ENCODE results near the gene PTPRT.

PTPRT gene

GRCh38 chr20:42639140-42639539 is 550.6 kb downstream of the PTPRT start:
- DNase-seq = no peak
- Mint-ChIP-seq H3K27ac (no peak overlapping the region), H3K9me3 (no peaks in the 10 kb centered on the region), H3K36me3 (ENCODE audit: low read depth) (no peaks in the 10 kb centered on the region), H3K27me3 (ENCODE audit: low read depth, poor library complexity) (no peaks in the 10 kb centered on the region), H3K4me1 (no peaks in the 10 kb centered on the region), H3K4me3 (no peak overlapping the region)
- TF ChIP-seq CTCF (IDR thresholded peaks at IDR 0.05) = no peak

GRCh38 chr20:42635699-42636411 is 553.9 kb downstream of the PTPRT start:
- no peak overlapping the region for H3K27ac Mint-ChIP-seq
- H3K4me1 Mint-ChIP-seq = no peaks in the 10 kb centered on the region
- H3K36me3 Mint-ChIP-seq (ENCODE audit: low read depth) = no peaks in the 10 kb centered on the region
- DNase-seq = no peak
- H3K4me3 Mint-ChIP-seq = no peak overlapping the region
- no peaks in the 10 kb centered on the region for H3K27me3 Mint-ChIP-seq (ENCODE audit: low read depth, poor library complexity)
- TF ChIP-seq CTCF (IDR thresholded peaks at IDR 0.05) = no peak
- H3K9me3 Mint-ChIP-seq = no peaks in the 10 kb centered on the region

- Mint-ChIP-seq H3K36me3 (ENCODE audit: low read depth) (no peaks in the 10 kb centered on the region), H3K27ac (no peak overlapping the region), H3K27me3 (ENCODE audit: low read depth, poor library complexity) (no peaks in the 10 kb centered on the region), H3K9me3 (no peaks in the 10 kb centered on the region), H3K4me1 (no peaks in the 10 kb centered on the region), H3K4me3 (no peak overlapping the region)
- DNase-seq = no peak
- TF ChIP-seq CTCF (IDR thresholded peaks at IDR 0.05) = no peak
Measured at GRCh38 chr20:42634156-42634555, 555.5 kb downstream of the PTPRT start.

- H3K4me3 Mint-ChIP-seq = no peak overlapping the region
- no peaks in the 10 kb centered on the region for H3K9me3 Mint-ChIP-seq
- no peak overlapping the region for H3K27ac Mint-ChIP-seq
- no peaks in the 10 kb centered on the region for H3K27me3 Mint-ChIP-seq (ENCODE audit: low read depth, poor library complexity)
- DNase-seq = no peak
- H3K36me3 Mint-ChIP-seq (ENCODE audit: low read depth) = no peaks in the 10 kb centered on the region
- TF ChIP-seq CTCF (IDR thresholded peaks at IDR 0.05) = no peak
- H3K4me1 Mint-ChIP-seq = no peaks in the 10 kb centered on the region
Measured at GRCh38 chr20:42628683-42629082, 561.0 kb downstream of the PTPRT start.

GRCh38 chr20:42613076-42613475 is 576.6 kb downstream of the PTPRT start:
- Mint-ChIP-seq H3K36me3 (ENCODE audit: low read depth) (no peaks in the 10 kb centered on the region), H3K27me3 (ENCODE audit: low read depth, poor library complexity) (peaks cover 11% of the 10 kb centered on the region), H3K27ac (no peak overlapping the region), H3K4me3 (no peak overlapping the region), H3K4me1 (no peaks in the 10 kb centered on the region), H3K9me3 (peaks cover 11% of the 10 kb centered on the region)
- no peak for TF ChIP-seq CTCF (IDR thresholded peaks at IDR 0.05)
- no peak for DNase-seq

Data from nephron progenitor cell (in vitro differentiated cells).